ENCODE measurements around the gene PRUNE2.

DNA sequence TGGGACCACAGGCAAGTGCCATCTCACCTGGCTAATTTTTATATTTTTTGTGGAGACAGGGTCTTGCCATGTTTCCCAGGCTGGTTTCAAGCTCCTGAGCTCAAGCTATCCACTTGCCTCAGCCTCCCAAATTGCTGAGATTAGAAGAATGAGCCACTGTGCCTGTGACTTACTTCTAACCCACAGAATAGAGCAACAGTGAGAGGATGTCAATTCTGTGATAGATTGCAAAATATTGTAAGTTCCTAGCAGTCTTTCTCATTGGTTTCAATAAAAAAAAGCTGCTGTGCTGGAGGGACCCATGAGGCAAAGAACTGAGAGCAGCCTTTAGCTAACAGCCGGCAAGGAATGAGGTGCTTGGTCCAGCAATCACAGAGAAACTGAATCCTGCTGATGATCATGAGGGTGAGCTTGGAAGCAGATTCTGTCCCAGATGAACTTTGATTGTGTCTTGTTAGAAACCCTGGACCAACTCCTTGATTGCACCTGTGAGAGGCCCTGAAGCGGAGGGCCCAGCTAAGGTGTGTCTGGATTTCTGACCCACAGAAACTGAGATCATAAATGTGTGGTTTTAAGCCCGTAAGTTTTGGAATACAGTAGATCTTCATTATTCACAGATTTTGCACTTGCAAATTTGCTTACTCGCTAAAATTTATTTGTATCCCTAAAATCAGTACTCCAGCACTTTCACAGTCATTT lies 297.2 kb downstream of the PRUNE2 start:
- TF ChIP-seq POLR2A (IDR thresholded peaks at IDR 0.05), result no peak
- TF ChIP-seq, protein P1, sequence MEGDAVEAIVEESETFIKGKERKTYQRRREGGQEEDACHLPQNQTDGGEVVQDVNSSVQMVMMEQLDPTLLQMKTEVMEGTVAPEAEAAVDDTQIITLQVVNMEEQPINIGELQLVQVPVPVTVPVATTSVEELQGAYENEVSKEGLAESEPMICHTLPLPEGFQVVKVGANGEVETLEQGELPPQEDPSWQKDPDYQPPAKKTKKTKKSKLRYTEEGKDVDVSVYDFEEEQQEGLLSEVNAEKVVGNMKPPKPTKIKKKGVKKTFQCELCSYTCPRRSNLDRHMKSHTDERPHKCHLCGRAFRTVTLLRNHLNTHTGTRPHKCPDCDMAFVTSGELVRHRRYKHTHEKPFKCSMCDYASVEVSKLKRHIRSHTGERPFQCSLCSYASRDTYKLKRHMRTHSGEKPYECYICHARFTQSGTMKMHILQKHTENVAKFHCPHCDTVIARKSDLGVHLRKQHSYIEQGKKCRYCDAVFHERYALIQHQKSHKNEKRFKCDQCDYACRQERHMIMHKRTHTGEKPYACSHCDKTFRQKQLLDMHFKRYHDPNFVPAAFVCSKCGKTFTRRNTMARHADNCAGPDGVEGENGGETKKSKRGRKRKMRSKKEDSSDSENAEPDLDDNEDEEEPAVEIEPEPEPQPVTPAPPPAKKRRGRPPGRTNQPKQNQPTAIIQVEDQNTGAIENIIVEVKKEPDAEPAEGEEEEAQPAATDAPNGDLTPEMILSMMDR (IDR thresholded peaks at IDR 0.05), result no peak
